HUES6 (cell line): ENCODE results near the gene LHFPL6.

ENCODE experiments used
- H3K27ac ChIP-seq: 2 replicates; pipeline ENCODE4 v1.7.0; 2013; ENCODE audit warnings: low read depth, mild to moderate bottlenecking, low read length, inconsistent platforms
- H3K27me3 ChIP-seq: 2 replicates; pipeline ENCODE4 v1.6.1; 2013; ENCODE audit warnings: low read length; ENCODE audit not compliant: control insufficient read depth, insufficient read depth
- H3K36me3 ChIP-seq: 2 replicates; pipeline ENCODE4 v1.6.1; 2013; ENCODE audit warnings: low read length; ENCODE audit not compliant: control insufficient read depth, insufficient read depth
- H3K4me1 ChIP-seq: 2 replicates; pipeline ENCODE4 v1.6.1; 2013; ENCODE audit warnings: low read length; ENCODE audit not compliant: control insufficient read depth, insufficient read depth
- H3K4me3 ChIP-seq: 2 replicates; pipeline ENCODE4 v1.5.1; 2013; ENCODE audit warnings: low read depth, low read length
- H3K9ac ChIP-seq: one replicate; pipeline ENCODE4 v1.6.1; 2013; ENCODE audit warnings: mild to moderate bottlenecking, low read length
- H3K9me3 ChIP-seq: 2 replicates; pipeline ENCODE4 v1.6.1; 2013; ENCODE audit warnings: low read depth, low read length; ENCODE audit not compliant: control insufficient read depth, insufficient read depth

Gene LHFPL6

DNA sequence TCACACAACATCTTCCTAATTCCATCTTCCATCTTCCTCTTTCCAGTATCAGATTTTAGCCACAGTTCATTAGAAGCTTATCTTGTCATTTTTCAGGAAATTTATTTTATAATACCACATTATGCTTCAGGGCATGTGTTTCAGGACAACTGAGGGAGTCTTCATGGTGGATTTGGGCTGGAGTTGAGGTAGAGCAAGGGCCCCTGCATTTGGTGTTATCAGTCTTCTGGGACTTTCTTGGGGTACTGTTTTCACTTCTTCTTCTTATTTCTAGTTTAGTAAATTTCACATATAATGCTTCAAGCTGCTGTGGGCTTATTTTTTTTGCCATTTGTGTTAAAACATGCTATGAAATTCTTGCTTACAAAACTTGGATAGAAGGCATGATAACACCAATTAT is 188.7 kb downstream of the LHFPL6 start:
- Histone ChIP-seq H3K4me1 (peaks cover 56% of the 10 kb centered on the region), H3K27ac (no peak overlapping the region), H3K9ac (no peak overlapping the region), H3K27me3 (no peaks in the 10 kb centered on the region), H3K4me3 (no peak overlapping the region), H3K36me3 (no peaks in the 10 kb centered on the region), H3K9me3 (no peaks in the 10 kb centered on the region)

DNA sequence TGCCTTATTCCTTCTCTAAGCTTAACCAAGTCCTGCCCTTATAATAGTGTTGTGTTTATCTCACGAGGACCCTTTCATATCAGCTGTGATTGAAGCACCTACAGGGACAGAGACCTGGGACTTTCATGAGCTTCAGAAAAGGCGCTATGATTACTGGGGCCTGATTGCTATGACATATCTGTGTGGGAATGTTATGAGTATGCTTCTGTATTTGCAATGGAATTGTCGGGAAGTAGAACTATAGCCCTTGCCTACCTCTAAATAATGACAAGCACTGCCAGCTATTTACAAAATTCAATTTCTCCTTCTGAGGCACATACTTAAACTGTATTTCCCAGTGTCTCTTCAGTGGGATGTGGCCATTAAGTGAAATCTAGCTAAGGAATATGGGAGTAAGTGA is 191.5 kb downstream of the LHFPL6 start:
- H3K9ac ChIP-seq = no peak overlapping the region
- peaks cover 34% of the 10 kb centered on the region for H3K4me1 ChIP-seq
- no peaks in the 10 kb centered on the region for H3K36me3 ChIP-seq
- no peaks in the 10 kb centered on the region for H3K9me3 ChIP-seq
- no peaks in the 10 kb centered on the region for H3K27me3 ChIP-seq
- no peak overlapping the region for H3K4me3 ChIP-seq
- no peak overlapping the region for H3K27ac ChIP-seq

DNA sequence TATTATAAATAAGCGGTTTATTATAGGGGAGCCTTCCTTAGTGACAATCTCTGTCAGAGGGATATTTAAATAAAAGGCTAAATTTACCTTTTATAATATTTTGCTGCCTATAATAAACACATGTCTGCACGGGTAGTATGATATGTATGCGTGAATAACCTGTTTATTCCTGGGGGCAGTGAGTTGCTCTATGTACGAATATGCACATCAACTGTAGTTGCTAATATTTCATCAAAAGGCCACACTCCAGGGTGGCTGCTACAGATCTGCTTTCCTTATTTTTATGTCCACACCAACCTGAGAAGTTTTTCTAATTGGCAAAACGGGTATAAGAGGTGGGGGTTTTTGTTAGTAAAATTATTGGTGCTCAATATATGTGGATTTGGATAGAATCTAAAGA is 192.0 kb downstream of the LHFPL6 start:
- H3K36me3 ChIP-seq = no peaks in the 10 kb centered on the region
- peaks cover 35% of the 10 kb centered on the region for H3K4me1 ChIP-seq
- no peak overlapping the region for H3K9ac ChIP-seq
- H3K27me3 ChIP-seq = no peaks in the 10 kb centered on the region
- H3K4me3 ChIP-seq = no peak overlapping the region
- H3K27ac ChIP-seq = no peak overlapping the region
- H3K9me3 ChIP-seq = no peaks in the 10 kb centered on the region

DNA sequence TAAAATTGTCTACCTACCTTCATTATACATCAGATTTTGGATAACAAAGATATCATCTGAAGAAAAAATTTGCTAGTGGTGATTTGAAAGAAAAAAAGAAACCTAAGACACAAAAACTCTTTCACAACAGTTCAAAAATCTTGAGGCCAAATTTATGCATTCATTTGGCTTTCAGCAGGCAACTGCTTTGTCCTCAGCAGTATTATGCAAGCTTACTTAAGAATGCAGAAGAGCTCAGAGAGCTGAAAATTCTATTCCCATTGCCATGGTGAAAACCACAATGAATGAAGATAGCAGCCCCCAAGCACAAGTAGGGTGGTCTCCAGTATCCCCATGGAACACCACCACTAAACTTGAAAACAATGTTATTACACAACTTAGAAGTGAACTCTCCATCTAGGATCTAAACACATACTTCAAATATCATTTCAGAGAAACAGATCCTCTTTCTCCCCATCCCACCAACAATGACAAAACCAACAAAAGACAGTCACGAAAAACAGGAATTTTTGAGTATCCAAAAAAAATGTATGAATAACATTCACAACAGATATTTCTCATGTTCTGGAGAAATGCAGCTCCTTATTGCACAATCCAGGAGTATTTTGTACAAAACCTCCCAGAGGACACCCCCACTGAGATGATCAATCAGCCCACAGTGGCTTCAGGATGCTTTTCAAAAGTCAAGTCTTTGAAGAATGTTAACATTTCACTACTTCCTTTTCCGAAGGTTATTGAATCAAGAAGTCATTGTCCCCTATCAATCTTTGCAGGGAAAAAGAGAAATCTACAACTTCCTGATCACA is 192.7 kb downstream of the LHFPL6 start:
- Histone ChIP-seq H3K4me3 (no peak overlapping the region), H3K36me3 (no peaks in the 10 kb centered on the region), H3K9ac (no peak overlapping the region), H3K27me3 (no peaks in the 10 kb centered on the region), H3K4me1 (peaks cover 36% of the 10 kb centered on the region), H3K27ac (no peak overlapping the region), H3K9me3 (no peaks in the 10 kb centered on the region)

DNA sequence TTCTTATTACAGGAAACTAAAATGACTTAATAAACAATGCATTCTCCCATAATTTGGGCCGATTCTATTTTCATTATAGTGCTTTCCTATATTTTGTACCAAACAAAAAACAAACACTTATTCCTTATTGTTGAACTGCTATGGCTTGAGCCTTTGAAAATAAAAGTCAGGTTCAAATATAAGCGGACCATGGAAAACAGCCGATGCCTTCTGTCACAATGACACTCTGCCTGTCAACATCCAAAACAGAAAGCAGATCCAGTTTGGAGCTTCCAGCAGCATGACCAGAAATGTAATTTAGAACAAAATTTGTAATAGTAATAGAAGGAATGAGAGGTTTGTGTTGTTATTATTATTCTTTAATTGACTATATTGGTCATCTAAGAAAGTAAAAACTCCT is 194.5 kb downstream of the LHFPL6 start:
- no peak overlapping the region for H3K27ac ChIP-seq
- H3K27me3 ChIP-seq = no peaks in the 10 kb centered on the region
- no peak overlapping the region for H3K9ac ChIP-seq
- peaks cover 33% of the 10 kb centered on the region for H3K4me1 ChIP-seq
- H3K36me3 ChIP-seq = no peaks in the 10 kb centered on the region
- H3K9me3 ChIP-seq = no peaks in the 10 kb centered on the region
- no peak overlapping the region for H3K4me3 ChIP-seq

DNA sequence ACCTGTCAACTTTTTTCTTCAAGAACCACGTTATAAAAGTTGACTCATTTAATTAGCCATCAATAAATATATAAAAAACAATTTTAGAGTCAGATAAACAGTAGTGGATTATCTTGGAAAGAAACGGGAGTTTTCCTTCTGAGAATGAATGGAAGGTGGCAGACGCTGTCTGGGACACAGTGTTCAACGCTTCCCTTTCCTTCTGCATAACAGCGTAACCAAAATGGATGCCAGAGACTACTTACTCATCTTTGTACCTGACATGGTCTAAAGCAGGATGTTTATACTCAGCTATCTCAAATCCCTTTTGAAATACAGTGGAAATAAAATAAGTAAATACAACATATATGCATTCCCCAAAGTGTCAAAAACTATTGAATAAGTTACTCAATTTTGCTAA is 195.2 kb downstream of the LHFPL6 start:
- Histone ChIP-seq H3K27ac (no peak overlapping the region), H3K9me3 (no peaks in the 10 kb centered on the region), H3K9ac (no peak overlapping the region), H3K27me3 (no peaks in the 10 kb centered on the region), H3K4me3 (no peak overlapping the region), H3K36me3 (no peaks in the 10 kb centered on the region), H3K4me1 (peaks cover 33% of the 10 kb centered on the region)

DNA sequence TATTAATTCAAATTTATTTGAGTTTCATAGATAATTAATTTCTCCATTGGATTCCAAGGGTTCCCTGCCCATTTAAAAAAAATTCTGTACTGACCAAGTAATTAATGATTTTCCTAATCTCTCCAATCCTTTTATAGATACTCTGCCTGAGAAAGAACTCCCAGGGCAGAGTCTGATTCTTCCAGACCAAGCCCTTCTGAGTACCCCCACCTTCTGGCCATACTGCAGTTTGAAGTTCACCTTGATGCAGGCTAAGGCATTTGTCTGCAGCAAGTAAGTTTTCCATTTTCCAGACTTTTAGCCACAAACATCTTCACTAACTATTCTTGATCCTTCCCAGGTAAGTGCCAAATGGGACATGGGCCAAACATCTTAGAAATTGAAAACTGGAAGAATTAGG is 195.9 kb downstream of the LHFPL6 start:
- Histone ChIP-seq H3K9me3 (no peaks in the 10 kb centered on the region), H3K27ac (no peak overlapping the region), H3K4me3 (no peak overlapping the region), H3K36me3 (no peaks in the 10 kb centered on the region), H3K27me3 (no peaks in the 10 kb centered on the region), H3K4me1 (peaks cover 33% of the 10 kb centered on the region), H3K9ac (no peak overlapping the region)

DNA sequence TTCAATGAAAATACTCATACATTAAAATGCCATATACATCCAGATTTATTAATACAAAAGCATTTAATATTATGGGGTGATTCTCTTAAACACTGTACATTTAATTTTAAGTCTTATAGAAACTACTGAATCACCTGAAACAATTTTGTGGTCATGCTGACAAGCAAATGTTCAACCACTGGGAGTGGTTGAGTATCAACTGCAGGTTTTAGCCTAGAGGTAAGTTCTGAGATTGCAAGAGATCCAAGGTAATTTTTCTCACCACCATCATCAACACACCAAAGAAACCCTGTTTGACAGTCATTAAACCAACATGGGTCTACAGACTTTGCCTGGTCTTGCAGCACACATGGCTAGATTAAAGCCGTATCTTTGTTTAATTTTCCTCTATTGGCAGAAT is 196.3 kb downstream of the LHFPL6 start:
- no peak overlapping the region for H3K27ac ChIP-seq
- H3K9ac ChIP-seq = no peak overlapping the region
- peaks cover 33% of the 10 kb centered on the region for H3K4me1 ChIP-seq
- no peaks in the 10 kb centered on the region for H3K27me3 ChIP-seq
- H3K9me3 ChIP-seq = no peaks in the 10 kb centered on the region
- H3K4me3 ChIP-seq = no peak overlapping the region
- no peaks in the 10 kb centered on the region for H3K36me3 ChIP-seq

DNA sequence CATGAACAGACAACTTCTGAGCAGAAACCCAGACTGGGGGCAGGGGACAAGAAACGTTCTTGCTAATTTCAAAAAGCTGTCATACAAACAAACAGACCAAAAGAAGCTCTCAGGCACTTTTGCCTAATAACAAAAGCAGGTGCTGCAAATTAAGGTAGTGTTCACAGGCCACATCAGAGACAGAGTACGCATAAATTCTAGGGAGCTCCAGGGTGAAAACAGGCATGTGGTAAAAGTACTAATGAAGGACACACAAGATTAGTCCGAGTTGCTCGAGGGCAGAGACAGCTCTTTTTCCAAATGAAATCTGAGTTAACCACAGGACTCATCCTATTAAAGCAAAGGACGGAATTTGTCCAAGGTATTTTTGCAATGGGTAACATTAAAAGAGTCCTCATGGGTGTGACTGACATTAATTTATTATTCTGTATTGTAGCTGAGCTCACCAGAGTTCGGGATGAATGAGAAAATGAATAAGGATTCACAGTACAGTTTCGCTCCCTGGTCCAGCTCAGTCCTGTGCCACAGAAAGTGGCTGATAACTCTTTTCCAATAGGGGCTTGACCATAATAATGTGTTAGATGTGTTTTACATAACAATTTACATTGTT is 197.3 kb downstream of the LHFPL6 start:
- peaks cover 32% of the 10 kb centered on the region for H3K4me1 ChIP-seq
- H3K27ac ChIP-seq = no peak overlapping the region

DNA sequence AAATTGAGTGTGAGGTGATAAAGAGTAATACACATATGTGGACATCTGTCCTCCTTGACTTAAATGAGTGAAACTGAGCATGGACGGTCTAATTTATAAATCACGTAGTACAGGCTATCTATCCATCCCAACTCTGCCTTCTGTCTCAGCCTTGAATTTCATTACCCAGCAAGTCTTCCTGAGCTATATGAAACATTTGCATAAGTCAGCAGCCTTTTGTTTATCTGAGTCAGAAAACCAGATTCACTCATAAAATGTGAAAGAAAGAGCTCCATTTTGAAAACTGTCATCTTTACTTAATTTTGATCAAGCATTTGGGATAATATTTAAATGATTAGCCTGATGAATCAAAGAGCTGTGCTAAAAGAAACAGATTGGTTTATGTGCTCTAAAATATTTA is 197.9 kb downstream of the LHFPL6 start:
- Histone ChIP-seq H3K4me3 (no peak overlapping the region), H3K9me3 (no peaks in the 10 kb centered on the region), H3K36me3 (no peaks in the 10 kb centered on the region), H3K27ac (no peak overlapping the region), H3K27me3 (no peaks in the 10 kb centered on the region), H3K9ac (no peak overlapping the region), H3K4me1 (peaks cover 26% of the 10 kb centered on the region)

More for the DNA sequence above, 197.3 kb downstream of the LHFPL6 start:
- Histone ChIP-seq H3K9me3 (no peaks in the 10 kb centered on the region), H3K4me3 (no peak overlapping the region), H3K36me3 (no peaks in the 10 kb centered on the region), H3K9ac (no peak overlapping the region), H3K27me3 (no peaks in the 10 kb centered on the region)

DNA sequence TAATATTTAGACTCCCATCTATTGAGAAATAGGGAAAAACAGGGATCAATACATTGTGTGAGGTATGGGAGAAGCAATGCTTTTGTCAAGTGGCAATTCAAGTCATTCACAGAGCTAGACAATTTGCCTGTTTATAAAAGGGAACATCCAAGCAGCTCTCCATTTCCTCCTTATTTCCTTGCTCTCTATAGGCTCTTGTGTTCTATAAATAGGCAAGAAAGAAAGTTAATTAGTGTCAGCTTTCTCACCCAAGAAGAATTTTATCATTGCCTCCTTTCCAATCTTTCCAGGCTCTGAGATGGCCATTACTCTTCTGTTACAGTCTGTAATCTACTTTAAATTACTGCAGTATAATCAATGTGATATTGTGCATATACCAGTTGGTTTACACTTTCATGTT is 199.9 kb downstream of the LHFPL6 start:
- H3K9me3 ChIP-seq = no peaks in the 10 kb centered on the region
- H3K27ac ChIP-seq = no peak overlapping the region
- no peak overlapping the region for H3K9ac ChIP-seq
- peaks cover 8% of the 10 kb centered on the region; the same call in 1 of the 2 replicates for H3K27me3 ChIP-seq
- peaks cover 19% of the 10 kb centered on the region for H3K4me1 ChIP-seq
- H3K36me3 ChIP-seq = no peaks in the 10 kb centered on the region
- no peak overlapping the region for H3K4me3 ChIP-seq
